Measurements from ENCODE around the gene CACNA1F.

Gene CACNA1F

GRCh38 chrX:49246541-49246940 is 13.4 kb upstream of the CACNA1F start:
- TF ChIP-seq OSR1 (CRISPR knock-in tag; IDR thresholded peaks at IDR 0.05) (no peak), TCF4 (CRISPR knock-in tag; IDR thresholded peaks at IDR 0.05; ENCODE audit: borderline replicate concordance) (no peak), CREB5 (CRISPR knock-in tag; IDR thresholded peaks at IDR 0.05; ENCODE audit: low read depth) (no peak), CSRNP3 (CRISPR knock-in tag; IDR thresholded peaks at IDR 0.05) (no peak), ZNF70 (CRISPR knock-in tag; IDR thresholded peaks at IDR 0.05) (no peak), PATZ1 (CRISPR knock-in tag; IDR thresholded peaks at IDR 0.05; ENCODE audit: borderline replicate concordance) (no peak), BACH2 (CRISPR knock-in tag; IDR thresholded peaks at IDR 0.05; ENCODE audit: borderline replicate concordance) (no peak), ARNTL (CRISPR knock-in tag; IDR thresholded peaks at IDR 0.05; ENCODE audit: borderline replicate concordance, low read depth) (no peak), CSDC2 (CRISPR knock-in tag; IDR thresholded peaks at IDR 0.05) (no peak)
- ATAC-seq: no peak

DNA sequence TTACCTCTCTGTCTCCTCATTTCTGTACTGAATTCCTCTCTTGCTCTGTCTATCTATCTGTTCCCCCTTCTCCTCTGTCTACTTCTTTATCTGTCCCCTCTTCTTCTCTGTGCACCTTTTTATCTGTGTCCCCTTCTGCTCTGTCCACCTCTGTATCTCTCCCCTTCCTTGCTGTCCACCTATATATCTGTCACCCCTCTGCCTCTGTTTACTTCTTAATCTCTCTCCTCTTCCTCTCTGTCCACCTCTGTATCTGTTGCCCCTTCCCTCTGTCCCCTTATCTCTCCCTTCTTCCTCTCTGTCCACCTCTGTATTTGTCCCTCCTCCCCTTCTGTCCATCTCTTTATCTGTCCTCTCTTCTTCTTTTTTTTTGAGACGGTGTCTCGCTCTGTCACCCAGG is 11.1 kb upstream of the CACNA1F start:
- no peak for TF ChIP-seq CSRNP3 (CRISPR knock-in tag; IDR thresholded peaks at IDR 0.05)
- ATAC-seq: no peak

- TF ChIP-seq POU6F1 (CRISPR knock-in tag; IDR thresholded peaks at IDR 0.05; ENCODE audit: borderline replicate concordance, low read depth) (no peak), ZNF565 (CRISPR knock-in tag; conservative IDR thresholded peaks at IDR 0.05; ENCODE audit: low read depth) (no peak), ZFP3 (CRISPR knock-in tag; IDR thresholded peaks at IDR 0.05) (no peak), PATZ1 (CRISPR knock-in tag; IDR thresholded peaks at IDR 0.05; ENCODE audit: borderline replicate concordance) (no peak), RARB (CRISPR knock-in tag; IDR thresholded peaks at IDR 0.05) (no peak), ZC3H10 (CRISPR knock-in tag; IDR thresholded peaks at IDR 0.05) (no peak), OSR1 (CRISPR knock-in tag; IDR thresholded peaks at IDR 0.05) (no peak), CSDC2 (CRISPR knock-in tag; IDR thresholded peaks at IDR 0.05) (no peak), TCF4 (CRISPR knock-in tag; IDR thresholded peaks at IDR 0.05; ENCODE audit: borderline replicate concordance) (no peak), ZNF8 (CRISPR knock-in tag; IDR thresholded peaks at IDR 0.05) (no peak), PPARA (CRISPR knock-in tag; IDR thresholded peaks at IDR 0.05; ENCODE audit: borderline replicate concordance) (no peak), TSHZ2 (CRISPR knock-in tag; IDR thresholded peaks at IDR 0.05) (no peak), BACH2 (CRISPR knock-in tag; IDR thresholded peaks at IDR 0.05; ENCODE audit: borderline replicate concordance) (no peak), CREB5 (CRISPR knock-in tag; IDR thresholded peaks at IDR 0.05; ENCODE audit: low read depth) (no peak), ISL1 (CRISPR knock-in tag; IDR thresholded peaks at IDR 0.05) (no peak)
- ATAC-seq: no peak
Observed at GRCh38 chrX:49243166-49243565, 10.0 kb upstream of the CACNA1F start.

Measured in SK-N-SH treated with all-trans-retinoic acid at 6 μM for 48 hours (cell line).